ENCODE measurements around the gene FRMPD4.

The FRMPD4 gene

GRCh38 chrX:12360986-12361598 lies 222.8 kb downstream of the FRMPD4 start:
- ChIA-PET POLR2A (no interaction called here), CTCF (no interaction called here)
- no peak for TF ChIP-seq CTCF (IDR thresholded peaks at IDR 0.05; ENCODE audit: control extremely low read depth, extremely low read depth, low read depth, missing control alignments)
- no peak for DNase-seq (ENCODE audit: extremely low spot score)

DNA sequence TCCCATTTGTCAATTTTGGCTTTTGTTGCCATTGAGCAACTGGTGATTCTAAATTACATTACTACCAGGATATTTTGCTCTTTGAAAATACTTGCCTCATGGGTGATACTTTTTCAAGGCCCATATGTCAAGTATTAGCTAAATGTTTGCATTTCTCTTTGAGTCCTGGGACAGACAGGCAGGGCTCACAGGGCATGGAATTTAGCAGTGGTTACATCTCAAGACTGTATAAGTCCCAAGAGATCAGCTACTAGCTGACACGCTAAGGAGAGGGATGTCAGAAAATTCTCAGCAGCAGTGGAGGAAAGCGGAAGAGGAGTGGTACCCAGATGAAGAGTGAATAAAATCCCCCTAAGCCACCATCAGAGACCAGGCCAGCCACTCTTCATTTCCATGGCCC lies 224.9 kb downstream of the FRMPD4 start:
- DNase-seq (ENCODE audit: extremely low spot score) = no peak
- ChIA-PET POLR2A (no interaction called here), CTCF (no interaction called here)
- no peak for TF ChIP-seq CTCF (IDR thresholded peaks at IDR 0.05; ENCODE audit: control extremely low read depth, extremely low read depth, low read depth, missing control alignments)

GRCh38 chrX:12366440-12366839 lies 228.2 kb downstream of the FRMPD4 start:
- ChIA-PET CTCF (no interaction called here), POLR2A (no interaction called here)
- no peak for DNase-seq (ENCODE audit: extremely low spot score)
- TF ChIP-seq CTCF (IDR thresholded peaks at IDR 0.05; ENCODE audit: control extremely low read depth, extremely low read depth, low read depth, missing control alignments) = no peak

- ChIA-PET CTCF (no interaction called here), POLR2A (no interaction called here)
- no peak for TF ChIP-seq CTCF (IDR thresholded peaks at IDR 0.05; ENCODE audit: control extremely low read depth, extremely low read depth, low read depth, missing control alignments)
- DNase-seq (ENCODE audit: extremely low spot score) = no peak
Observed at GRCh38 chrX:12367254-12367653, 229.0 kb downstream of the FRMPD4 start.

GRCh38 chrX:12370497-12370986 lies 232.3 kb downstream of the FRMPD4 start:
- no peak for DNase-seq (ENCODE audit: extremely low spot score)
- no peak for TF ChIP-seq CTCF (IDR thresholded peaks at IDR 0.05; ENCODE audit: control extremely low read depth, extremely low read depth, low read depth, missing control alignments)
- CTCF ChIA-PET = no interaction called here
- POLR2A ChIA-PET = no interaction called here

DNA sequence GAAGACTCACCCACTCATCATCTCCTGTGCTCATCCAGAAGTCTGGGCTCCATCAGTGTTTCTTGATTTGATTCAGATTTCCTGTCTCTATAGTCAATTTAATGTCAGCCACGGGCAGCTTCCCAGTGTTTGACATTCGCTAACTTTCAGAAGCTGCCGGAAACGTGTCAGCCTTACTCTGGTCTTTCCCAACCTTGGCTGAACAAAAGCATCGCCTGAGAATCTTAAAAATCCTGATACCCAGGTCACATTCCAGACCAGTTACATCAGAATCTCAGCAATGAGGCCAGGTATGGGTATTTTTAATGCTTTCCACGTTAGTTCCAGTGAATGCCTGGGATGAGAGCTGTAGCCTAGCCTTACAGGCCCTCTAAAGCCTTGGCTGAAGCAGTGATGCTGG lies 233.8 kb downstream of the FRMPD4 start:
- DNase-seq (ENCODE audit: extremely low spot score) = no peak
- CTCF ChIA-PET = no interaction called here
- no peak for TF ChIP-seq CTCF (IDR thresholded peaks at IDR 0.05; ENCODE audit: control extremely low read depth, extremely low read depth, low read depth, missing control alignments)
- POLR2A ChIA-PET = no interaction called here

DNA sequence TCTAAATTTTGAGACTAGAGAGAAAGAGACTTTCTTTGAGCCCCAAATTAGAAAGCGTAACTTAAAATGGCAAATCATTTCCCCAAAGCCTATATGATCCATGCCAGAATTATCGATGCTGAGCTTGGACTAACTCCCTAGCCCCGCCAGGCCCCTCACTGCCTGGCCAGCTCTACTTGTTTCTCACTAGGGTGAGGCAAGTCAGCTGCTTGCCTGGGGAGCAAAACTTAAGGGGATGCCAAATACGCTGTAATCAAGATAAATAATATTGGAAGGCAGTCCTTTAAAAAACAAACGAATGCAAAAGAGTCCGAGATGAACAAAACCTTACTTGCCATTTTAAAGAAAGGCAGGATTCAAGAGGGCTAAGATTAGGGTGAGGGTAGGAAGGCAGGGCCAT lies 236.0 kb downstream of the FRMPD4 start:
- POLR2A ChIA-PET = no interaction called here
- no peak for TF ChIP-seq CTCF (IDR thresholded peaks at IDR 0.05; ENCODE audit: control extremely low read depth, extremely low read depth, low read depth, missing control alignments)
- CTCF ChIA-PET = no interaction called here
- no peak for DNase-seq (ENCODE audit: extremely low spot score)

All from GM10248 (cell line).